ENCODE measurements around the gene RASGRP1. TPM values are rescaled to one million over a fixed set of nuclear protein-coding genes. Genes with fewer than 3 reads are reported as not detected.

Gene RASGRP1
- total RNA-seq, 1 donor = 0.36 TPM

GRCh38 chr15:38605744-38606143 is 41.1 kb upstream of the RASGRP1 start:
- Histone ChIP-seq H3K4me2 (ENCODE audit: insufficient read depth, low read length) (no peak overlapping the region), H3K36me3 (ENCODE audit: insufficient read depth, low read length) (no peaks in the 10 kb centered on the region), H3K79me2 (ENCODE audit: insufficient read depth, low read length) (no peaks in the 10 kb centered on the region), H2AFZ (ENCODE audit: low read length) (no peak overlapping the region), H3K4me3 (ENCODE audit: insufficient read depth, low read length) (no peak overlapping the region), H3K9me3 (ENCODE audit: low read depth, low read length) (no peaks in the 10 kb centered on the region), H3K4me1 (ENCODE audit: insufficient read depth, low read length) (no peaks in the 10 kb centered on the region), H3K27me3 (ENCODE audit: insufficient read depth, low read length) (peaks cover 56% of the 10 kb centered on the region), H4K20me1 (ENCODE audit: insufficient read depth, low read length) (no peaks in the 10 kb centered on the region), H3K27ac (ENCODE audit: low read depth, low read length) (no peak overlapping the region)
- TF ChIP-seq CTCF (IDR thresholded peaks at IDR 0.05; ENCODE audit: extremely low read depth, low read depth, low read length) = no peak
- DNase-seq (ENCODE audit: insufficient read length, low spot score, missing footprints) = peak; percentile 14

GRCh38 chr15:38603672-38604071 is 39.1 kb upstream of the RASGRP1 start:
- Histone ChIP-seq H3K4me2 (ENCODE audit: insufficient read depth, low read length) (no peak overlapping the region), H3K36me3 (ENCODE audit: insufficient read depth, low read length) (no peaks in the 10 kb centered on the region), H4K20me1 (ENCODE audit: insufficient read depth, low read length) (no peaks in the 10 kb centered on the region), H3K27ac (ENCODE audit: low read depth, low read length) (no peak overlapping the region), H3K4me3 (ENCODE audit: insufficient read depth, low read length) (no peak overlapping the region), H3K27me3 (ENCODE audit: insufficient read depth, low read length) (peaks cover 66% of the 10 kb centered on the region), H3K9me3 (ENCODE audit: low read depth, low read length) (no peaks in the 10 kb centered on the region), H2AFZ (ENCODE audit: low read length) (no peak overlapping the region), H3K79me2 (ENCODE audit: insufficient read depth, low read length) (no peaks in the 10 kb centered on the region), H3K4me1 (ENCODE audit: insufficient read depth, low read length) (no peaks in the 10 kb centered on the region)
- TF ChIP-seq CTCF (IDR thresholded peaks at IDR 0.05; ENCODE audit: extremely low read depth, low read depth, low read length) = no peak
- no peak for DNase-seq (ENCODE audit: insufficient read length, low spot score, missing footprints)

DNA sequence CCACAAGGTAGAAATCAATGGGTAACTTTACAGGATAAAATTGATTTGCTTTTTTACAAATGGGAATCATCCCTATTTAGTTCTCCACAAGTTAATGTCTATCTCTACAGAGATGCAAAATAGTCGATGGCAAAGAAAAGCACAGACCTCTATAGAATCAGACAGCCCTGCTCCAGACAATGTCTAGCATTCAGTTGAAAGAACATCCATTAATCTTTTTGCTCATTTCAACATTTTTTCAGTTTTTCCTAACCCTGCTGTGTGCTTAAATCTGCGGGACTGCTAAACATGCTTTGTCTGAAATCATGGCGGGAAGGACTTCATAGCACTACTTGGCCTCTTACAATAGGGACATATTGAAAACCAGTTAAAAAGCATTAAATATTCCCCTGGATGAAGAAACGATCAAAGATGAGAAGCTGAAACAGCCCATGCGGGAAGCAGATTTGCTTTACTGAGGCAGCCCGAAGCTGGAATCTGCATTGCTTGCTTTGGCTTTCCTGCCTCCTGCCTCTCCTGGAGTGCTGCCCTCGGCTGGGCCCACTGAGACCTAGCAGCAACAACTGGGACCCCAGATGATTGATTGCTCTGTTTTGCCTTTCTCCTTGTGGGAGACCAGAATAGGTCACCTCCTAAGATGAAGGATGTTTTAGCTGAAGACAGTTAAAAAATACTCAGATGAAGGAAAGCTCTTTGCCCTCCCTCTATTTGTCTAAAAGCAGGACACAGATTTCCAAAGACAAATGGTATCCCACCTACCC is 38.5 kb upstream of the RASGRP1 start:
- peaks cover 68% of the 10 kb centered on the region for H3K27me3 ChIP-seq (ENCODE audit: insufficient read depth, low read length)
- no peaks in the 10 kb centered on the region for H3K9me3 ChIP-seq (ENCODE audit: low read depth, low read length)
- H3K36me3 ChIP-seq (ENCODE audit: insufficient read depth, low read length) = no peaks in the 10 kb centered on the region
- no peaks in the 10 kb centered on the region for H3K79me2 ChIP-seq (ENCODE audit: insufficient read depth, low read length)
- H2AFZ ChIP-seq (ENCODE audit: low read length) = no peak overlapping the region
- no peak overlapping the region for H3K27ac ChIP-seq (ENCODE audit: low read depth, low read length)
- H4K20me1 ChIP-seq (ENCODE audit: insufficient read depth, low read length) = no peaks in the 10 kb centered on the region
- TF ChIP-seq CTCF (IDR thresholded peaks at IDR 0.05; ENCODE audit: extremely low read depth, low read depth, low read length) = no peak
- no peaks in the 10 kb centered on the region for H3K4me1 ChIP-seq (ENCODE audit: insufficient read depth, low read length)
- H3K4me3 ChIP-seq (ENCODE audit: insufficient read depth, low read length) = no peak overlapping the region
- DNase-seq (ENCODE audit: insufficient read length, low spot score, missing footprints) = no peak
- no peak overlapping the region for H3K4me2 ChIP-seq (ENCODE audit: insufficient read depth, low read length)

GRCh38 chr15:38600236-38600635 is 35.6 kb upstream of the RASGRP1 start:
- no peak for DNase-seq (ENCODE audit: insufficient read length, low spot score, missing footprints)
- H3K27ac ChIP-seq (ENCODE audit: low read depth, low read length) = no peak overlapping the region
- no peak overlapping the region for H3K4me2 ChIP-seq (ENCODE audit: insufficient read depth, low read length)
- no peaks in the 10 kb centered on the region for H3K4me1 ChIP-seq (ENCODE audit: insufficient read depth, low read length)
- H3K27me3 ChIP-seq (ENCODE audit: insufficient read depth, low read length) = peaks cover 64% of the 10 kb centered on the region
- no peak overlapping the region for H2AFZ ChIP-seq (ENCODE audit: low read length)
- no peaks in the 10 kb centered on the region for H3K79me2 ChIP-seq (ENCODE audit: insufficient read depth, low read length)
- H4K20me1 ChIP-seq (ENCODE audit: insufficient read depth, low read length) = no peaks in the 10 kb centered on the region
- H3K36me3 ChIP-seq (ENCODE audit: insufficient read depth, low read length) = no peaks in the 10 kb centered on the region
- no peak overlapping the region for H3K4me3 ChIP-seq (ENCODE audit: insufficient read depth, low read length)
- TF ChIP-seq CTCF (IDR thresholded peaks at IDR 0.05; ENCODE audit: extremely low read depth, low read depth, low read length) = no peak
- no peaks in the 10 kb centered on the region for H3K9me3 ChIP-seq (ENCODE audit: low read depth, low read length)
